ENCODE results near the gene SNHG17. TPM values are rescaled to one million over a fixed set of nuclear protein-coding genes. Genes with fewer than 3 reads are reported as not detected.
A peak's percentile ranks its signal among the peaks of the same experiment; 100 is the strongest.
"Not testable (repeated sequence)": the region's sequence is repeated elsewhere in the genome, so short reads cannot be mapped to it uniquely, and the experiment has no call there.

SNHG17 gene
- total RNA-seq, 4 donors from 2014 or later: 21.2 to 72.8 (median 29.7) TPM

- peak in 1 of 2 donors; percentile 8 for DNase-seq (ENCODE audit: low spot score in 2 of 2)
- TF ChIP-seq, protein P1, sequence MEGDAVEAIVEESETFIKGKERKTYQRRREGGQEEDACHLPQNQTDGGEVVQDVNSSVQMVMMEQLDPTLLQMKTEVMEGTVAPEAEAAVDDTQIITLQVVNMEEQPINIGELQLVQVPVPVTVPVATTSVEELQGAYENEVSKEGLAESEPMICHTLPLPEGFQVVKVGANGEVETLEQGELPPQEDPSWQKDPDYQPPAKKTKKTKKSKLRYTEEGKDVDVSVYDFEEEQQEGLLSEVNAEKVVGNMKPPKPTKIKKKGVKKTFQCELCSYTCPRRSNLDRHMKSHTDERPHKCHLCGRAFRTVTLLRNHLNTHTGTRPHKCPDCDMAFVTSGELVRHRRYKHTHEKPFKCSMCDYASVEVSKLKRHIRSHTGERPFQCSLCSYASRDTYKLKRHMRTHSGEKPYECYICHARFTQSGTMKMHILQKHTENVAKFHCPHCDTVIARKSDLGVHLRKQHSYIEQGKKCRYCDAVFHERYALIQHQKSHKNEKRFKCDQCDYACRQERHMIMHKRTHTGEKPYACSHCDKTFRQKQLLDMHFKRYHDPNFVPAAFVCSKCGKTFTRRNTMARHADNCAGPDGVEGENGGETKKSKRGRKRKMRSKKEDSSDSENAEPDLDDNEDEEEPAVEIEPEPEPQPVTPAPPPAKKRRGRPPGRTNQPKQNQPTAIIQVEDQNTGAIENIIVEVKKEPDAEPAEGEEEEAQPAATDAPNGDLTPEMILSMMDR (IDR thresholded peaks at IDR 0.05): no peak
- no peak for TF ChIP-seq POLR2A (IDR thresholded peaks at IDR 0.05)
- intact Hi-C loops (cut with DNase I; ENCODE audit: low total_unique reads): no loop called here
- no peak overlapping the region for H3K4me3 ChIP-seq (ENCODE audit: low read depth, poor library complexity, severe bottlenecking)
- WGBS, 2 donors: 84 to 91% methylated on average over 4 of the region's 4 CpGs
Measured at GRCh38 chr20:38383147-38383546, 52.0 kb downstream of the SNHG17 start.

DNA sequence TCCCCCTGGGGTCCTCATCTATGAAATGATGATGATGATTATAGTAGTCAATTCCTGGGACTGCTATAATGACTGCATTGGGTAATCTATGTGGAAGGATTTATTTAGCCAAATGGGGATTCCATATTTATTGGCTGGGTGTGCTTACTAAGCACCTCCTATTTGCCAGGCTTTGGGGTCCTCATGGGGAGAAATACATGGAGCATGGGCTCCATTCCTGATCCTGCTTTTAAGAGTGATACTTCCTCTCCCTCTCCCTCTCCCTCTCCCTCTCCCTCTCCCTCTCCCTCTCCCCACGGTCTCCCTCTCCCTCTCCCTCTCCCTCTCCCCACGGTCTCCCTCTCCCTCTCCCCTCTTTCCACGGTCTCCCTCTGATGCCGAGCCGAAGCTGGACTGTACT, 57.3 kb downstream of the SNHG17 start:
- DNase-seq (ENCODE audit: low spot score in 2 of 2); intact Hi-C loops (cut with DNase I; ENCODE audit: low total_unique reads); H3K4me3 ChIP-seq (ENCODE audit: low read depth, poor library complexity, severe bottlenecking): not testable (repeated sequence)
- 73 to 74% methylated on average over 4 to 5 of the region's 5 CpGs for WGBS, 2 donors

DNA sequence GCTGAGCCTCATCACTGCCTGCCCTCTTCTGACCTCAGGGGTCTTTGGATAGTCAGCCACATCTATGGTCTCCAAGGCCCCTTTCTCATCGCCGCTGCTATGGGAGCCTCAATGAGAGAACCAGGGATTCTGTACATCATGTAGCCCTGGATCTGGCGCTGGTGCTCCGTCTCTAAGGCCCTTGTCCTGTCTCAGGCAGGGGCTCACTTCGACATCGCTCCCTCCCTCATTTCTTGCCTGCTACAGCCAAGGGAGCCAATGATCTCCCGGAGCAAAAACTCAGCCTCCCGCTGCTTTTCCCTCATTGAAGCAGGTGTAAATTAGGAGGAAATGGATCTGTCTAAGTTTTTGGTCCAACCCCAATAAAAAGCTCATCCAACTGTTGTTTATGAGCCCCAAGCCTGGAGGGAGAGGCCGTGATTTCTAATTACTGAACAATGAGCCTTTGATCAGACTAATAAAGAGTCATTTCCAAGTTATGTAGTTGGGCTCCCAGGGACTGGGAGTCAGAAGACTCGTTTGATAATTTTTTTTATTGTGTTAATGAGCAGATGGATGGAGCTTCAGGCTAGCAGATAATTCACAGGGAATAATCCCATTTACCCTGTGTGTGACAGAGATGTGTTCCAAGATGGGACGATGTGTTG, 58.0 kb downstream of the SNHG17 start:
- H3K4me3 ChIP-seq (ENCODE audit: low read depth, poor library complexity, severe bottlenecking): no peak overlapping the region
- no peak for DNase-seq (ENCODE audit: low spot score in 2 of 2)
- intact Hi-C loops (cut with DNase I; ENCODE audit: low total_unique reads): no loop called here
- WGBS, 2 donors: 58 to 60% methylated on average over 11 of the region's 11 CpGs
- TF ChIP-seq, protein P1 (IDR thresholded peaks at IDR 0.05): no peak
- TF ChIP-seq POLR2A (IDR thresholded peaks at IDR 0.05): no peak

DNA sequence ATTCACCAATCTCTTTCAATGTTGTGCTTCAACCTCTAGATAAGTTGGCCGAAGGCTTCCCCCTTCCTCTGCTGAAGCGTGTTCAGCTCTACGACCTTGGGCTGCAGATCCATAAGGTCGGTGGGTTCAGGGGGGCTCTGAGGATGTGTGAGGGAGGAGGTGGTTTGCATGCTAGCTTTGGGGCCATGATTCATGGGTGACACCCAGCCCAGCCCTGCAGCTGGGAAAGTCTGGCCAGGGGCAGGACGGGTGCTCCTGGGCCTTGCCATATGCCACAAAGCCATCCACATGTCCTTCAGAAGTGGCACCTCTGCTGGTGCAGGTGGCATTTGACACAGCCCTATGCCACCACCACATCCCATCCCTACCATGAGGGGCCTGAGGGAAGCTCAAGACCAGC, 61.2 kb downstream of the SNHG17 start:
- intact Hi-C loops (cut with DNase I; ENCODE audit: low total_unique reads): no loop called here
- H3K4me3 ChIP-seq (ENCODE audit: low read depth, poor library complexity, severe bottlenecking): no peak overlapping the region
- 83 to 90% methylated on average over 5 of the region's 5 CpGs for WGBS, 2 donors
- DNase-seq (ENCODE audit: low spot score in 2 of 2): peak in 1 of 2 donors; percentile 39
- TF ChIP-seq, protein P1 (IDR thresholded peaks at IDR 0.05): no peak
- TF ChIP-seq POLR2A (IDR thresholded peaks at IDR 0.05): no peak

DNA sequence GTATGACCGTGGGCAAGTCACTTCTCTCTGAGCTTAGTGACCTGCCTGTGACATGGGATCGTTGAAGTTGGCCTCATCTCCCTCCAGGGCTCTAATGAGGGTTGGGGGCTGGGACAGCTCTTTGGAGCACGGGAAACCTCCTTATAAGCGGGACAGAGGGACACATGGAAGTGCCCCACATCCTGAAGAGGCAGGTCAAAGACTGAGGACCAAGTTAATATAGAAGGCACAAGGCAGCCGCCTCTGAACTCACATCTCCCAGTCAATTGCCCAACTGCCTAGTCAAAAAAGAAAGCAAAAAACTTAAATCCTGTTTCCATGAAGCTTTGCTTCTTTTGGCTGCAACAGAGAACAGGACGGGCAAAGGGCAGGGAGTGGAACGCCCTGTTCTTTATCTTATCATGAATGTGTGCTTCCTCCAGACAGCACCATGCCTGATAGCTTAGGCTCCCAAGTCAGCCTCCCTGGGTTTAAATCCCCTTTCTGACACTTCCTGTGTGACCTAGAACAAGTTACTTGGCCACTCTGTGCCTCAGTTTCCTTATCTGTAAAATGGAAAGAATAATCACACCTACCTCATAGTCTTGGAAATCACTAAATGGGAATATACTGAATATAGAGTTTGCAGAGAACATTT, 61.8 kb downstream of the SNHG17 start:
- peak in 1 of 2 donors; percentile 72 for DNase-seq (ENCODE audit: low spot score in 2 of 2)
- WGBS, 2 donors: 53 to 57% methylated on average over 7 of the region's 7 CpGs
- intact Hi-C loops (cut with DNase I; ENCODE audit: low total_unique reads): no loop called here
- no peak overlapping the region for H3K4me3 ChIP-seq (ENCODE audit: low read depth, poor library complexity, severe bottlenecking)
- TF ChIP-seq, protein P1 (IDR thresholded peaks at IDR 0.05): no peak
- no peak for TF ChIP-seq POLR2A (IDR thresholded peaks at IDR 0.05)

DNA sequence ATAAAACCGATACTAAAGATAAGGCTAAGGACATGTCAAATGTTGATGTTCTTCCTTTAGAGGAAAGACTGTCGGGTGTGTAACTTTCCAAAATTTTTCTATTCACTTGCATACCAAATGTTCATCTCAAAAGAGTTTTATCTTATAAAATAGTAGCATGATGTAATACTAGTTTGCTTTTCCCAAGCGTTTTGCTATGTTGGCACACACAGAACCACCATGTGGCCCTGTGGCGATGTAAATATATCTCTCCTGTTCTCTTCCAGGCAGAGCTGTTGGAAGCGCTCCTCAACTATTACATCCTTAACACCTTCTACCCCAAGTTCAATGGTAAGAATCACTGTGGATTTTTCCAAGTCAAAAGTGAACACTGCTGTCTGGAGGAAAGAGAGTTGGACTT, 62.3 kb downstream of the SNHG17 start:
- intact Hi-C loops (cut with DNase I; ENCODE audit: low total_unique reads): no loop called here
- DNase-seq (ENCODE audit: low spot score in 2 of 2): no peak
- WGBS, 2 donors: 56 to 58% methylated on average over 5 of the region's 5 CpGs
- H3K4me3 ChIP-seq (ENCODE audit: low read depth, poor library complexity, severe bottlenecking): no peak overlapping the region
- TF ChIP-seq POLR2A (IDR thresholded peaks at IDR 0.05): no peak
- TF ChIP-seq, protein P1 (IDR thresholded peaks at IDR 0.05): no peak

Other genes starting within 250 kb of the SNHG17 start
- gene KIAA1755, start 174.6 kb downstream of the SNHG17 start, total RNA-seq: under 1 TPM in 3 of 4 donors, not detected in 1; 0.17 to 0.88 (median 0.46) TPM
- not detected for gene BPI, start 131.2 kb downstream of the SNHG17 start, total RNA-seq
- gene LBP, start 88.8 kb downstream of the SNHG17 start, total RNA-seq: under 1 TPM in 2 of 4 donors, not detected in 2; 0.23 to 0.55 TPM
- 10 to 100 TPM; 35.3 to 51.0 (median 41.5) TPM for gene RALGAPB, start 37.5 kb upstream of the SNHG17 start, total RNA-seq
- gene ADIG, start 145.9 kb upstream of the SNHG17 start, total RNA-seq: not detected
- gene ARHGAP40, start 166.5 kb upstream of the SNHG17 start, total RNA-seq: 10 to 100 TPM; 27.0 to 54.8 (median 45.9) TPM